Upper lobe of right lung (tissue), 1 donor: ENCODE results near the gene BAZ2B. TPM values are rescaled to one million over a fixed set of nuclear protein-coding genes. Genes with fewer than 3 reads are reported as not detected.

Experiments used
- ATAC-seq: fragments of 200-7000 bp; cut with Tn5 transposase; one replicate; pipeline ENCODE4 v1.9.1; 2020; ENCODE audit warnings: mild to moderate bottlenecking, moderate library complexity
- DNase-seq: peaks from one replicate; pipeline ENCODE4 v3.0.0-alpha.2; 2020
- H3K27ac ChIP-seq: fragments of 200-600 bp; one replicate; pipeline ENCODE4 v1.8.0; 2022
- H3K27me3 ChIP-seq: fragments of 200-600 bp; one replicate; pipeline ENCODE4 v1.8.0; 2022; ENCODE audit warnings: mild to moderate bottlenecking
- H3K36me3 ChIP-seq: fragments of 200-600 bp; one replicate; pipeline ENCODE4 v1.8.0; 2022
- H3K4me1 ChIP-seq: fragments of 200-600 bp; one replicate; pipeline ENCODE4 v1.8.0; 2022
- H3K4me3 ChIP-seq: fragments of 200-600 bp; one replicate; pipeline ENCODE4 v1.8.0; 2022; ENCODE audit warnings: mild to moderate bottlenecking
- H3K9me3 ChIP-seq: fragments of 200-600 bp; one replicate; pipeline ENCODE4 v1.8.0; 2022
- CTCF ChIP-seq: fragments of 200-600 bp; IDR thresholded peaks from one replicate; pipeline ENCODE4 v1.8.0; 2022; ENCODE audit warnings: antibody characterized with exemption
- intact Hi-C: fragments of 100-400 bp; cut with DNase I; formaldehyde crosslinking; loops from one replicate; pipeline ENCODE4 v1.11.0; 2022
- total RNA-seq: library from RNA; stranded (reverse); fragmentation: NEBNext Ultra II Directional; extraction: Animal tissue kit (Norgen Biotek cat#: 25700); gene quantifications from one replicate; pipeline ENCODE4 v1.2.1, GENCODE V29; 2021
- donor health status: DM: no; HTN: yes; CAD: no; lungs with severe emphysema.

Gene BAZ2B
- total RNA-seq, 1 donor from 2014 or later, result 91.9 TPM

GRCh38 chr2:159322419-159322818, 293.9 kb downstream of the BAZ2B start:
- Histone ChIP-seq H3K4me3 (no peak overlapping the region), H3K9me3 (no peaks in the 10 kb centered on the region), H3K4me1 (no peaks in the 10 kb centered on the region), H3K36me3 (peaks cover 43% of the 10 kb centered on the region), H3K27ac (no peak overlapping the region), H3K27me3 (no peaks in the 10 kb centered on the region)
- no peak for DNase-seq
- intact Hi-C loops, result no loop called here
- no peak for TF ChIP-seq CTCF
- no peak for ATAC-seq

- peaks cover 29% of the 10 kb centered on the region for H3K36me3 ChIP-seq
These were observed 298.8 kb downstream of the BAZ2B start for GRCh38 chr2:159317392-159318088.

GRCh38 chr2:159307942-159308341, 308.4 kb downstream of the BAZ2B start:
- intact Hi-C loops, result no loop called here
- no peak overlapping the region for H3K27ac ChIP-seq
- H3K4me3 ChIP-seq, result no peak overlapping the region
- no peaks in the 10 kb centered on the region for H3K4me1 ChIP-seq
- no peaks in the 10 kb centered on the region for H3K27me3 ChIP-seq
- DNase-seq (no peak), ATAC-seq (no peak)
- no peak for TF ChIP-seq CTCF
- H3K9me3 ChIP-seq, result no peaks in the 10 kb centered on the region
- no peaks in the 10 kb centered on the region for H3K36me3 ChIP-seq

More at GRCh38 chr2:159317392-159318088, 298.8 kb downstream of the BAZ2B start:
- ATAC-seq (peak; percentile 33), DNase-seq (no peak)
- Histone ChIP-seq H3K9me3 (no peaks in the 10 kb centered on the region), H3K4me1 (no peaks in the 10 kb centered on the region), H3K27ac (no peak overlapping the region), H3K27me3 (no peaks in the 10 kb centered on the region), H3K4me3 (no peak overlapping the region)
- TF ChIP-seq CTCF, result no peak
- intact Hi-C loops, result no loop called here

- Histone ChIP-seq H3K27me3 (no peaks in the 10 kb centered on the region), H3K4me3 (no peak overlapping the region), H3K27ac (no peak overlapping the region), H3K36me3 (no peaks in the 10 kb centered on the region), H3K9me3 (no peaks in the 10 kb centered on the region), H3K4me1 (no peaks in the 10 kb centered on the region)
- ATAC-seq (no peak), DNase-seq (no peak)
- intact Hi-C loops, result no loop called here
- no peak for TF ChIP-seq CTCF
These were observed 315.8 kb downstream of the BAZ2B start for GRCh38 chr2:159300586-159300985.

GRCh38 chr2:159298967-159299366, 317.4 kb downstream of the BAZ2B start:
- intact Hi-C loops, result no loop called here

More at GRCh38 chr2:159298967-159299366, 317.4 kb downstream of the BAZ2B start:
- Histone ChIP-seq H3K9me3 (no peaks in the 10 kb centered on the region), H3K4me3 (no peak overlapping the region), H3K27me3 (no peaks in the 10 kb centered on the region), H3K27ac (no peak overlapping the region), H3K36me3 (no peaks in the 10 kb centered on the region), H3K4me1 (no peaks in the 10 kb centered on the region)
- DNase-seq, result no peak
- ATAC-seq, result no peak
- TF ChIP-seq CTCF, result no peak
